Mesothelial cell of epicardium (in vitro differentiated cells): ENCODE measurements around the gene ADPRHL1. TPM values are rescaled to one million over a fixed set of nuclear protein-coding genes. Genes with fewer than 3 reads are reported as not detected.
A peak's percentile ranks its signal among the peaks of the same experiment; 100 is the strongest.

ENCODE experiments used
- DNase-seq, 2 experiments: peaks; one replicate each; pipeline ENCODE4 v3.0.0; 2021; ENCODE audit warnings: low spot score in 2 of 2; ENCODE audit not compliant: unreplicated experiment in 2 of 2
- H3K27ac Mint-ChIP-seq: 2 replicates; pipeline ENCODE4 v1.8.0; 2021; ENCODE audit warnings: mixed read lengths
- H3K27me3 Mint-ChIP-seq: 2 replicates; pipeline ENCODE4 v1.8.0; 2021; ENCODE audit warnings: low read depth, mixed read lengths
- H3K36me3 Mint-ChIP-seq: 2 replicates; pipeline ENCODE4 v1.8.0; 2021; ENCODE audit warnings: mixed read lengths
- H3K4me1 Mint-ChIP-seq: 2 replicates; pipeline ENCODE4 v1.8.0; 2021; ENCODE audit warnings: mixed read lengths
- H3K4me3 Mint-ChIP-seq: 2 replicates; pipeline ENCODE4 v1.8.0; 2021; ENCODE audit warnings: mild to moderate bottlenecking, moderate library complexity, mixed read lengths
- H3K9me3 Mint-ChIP-seq: 2 replicates; pipeline ENCODE4 v1.8.0; 2021; ENCODE audit warnings: mixed read lengths
- CTCF ChIP-seq: fragments of 200-600 bp; sonication (generic); IDR thresholded peaks from one replicate; pipeline ENCODE4 v1.5.0; 2021; ENCODE audit warnings: antibody characterized with exemption; ENCODE audit not compliant: unreplicated experiment
- total RNA-seq: library from RNA; stranded (reverse); gene quantifications from 3 replicates; pipeline ENCODE4 v1.2.1, GENCODE V29; 2021

The ADPRHL1 gene
- total RNA-seq, 1 donor from 2014 or later: 4.2 TPM

GRCh38 chr13:113460064-113460555 is 6.8 kb upstream of the ADPRHL1 start:
- no peaks in the 10 kb centered on the region for H3K4me1 Mint-ChIP-seq
- DNase-seq: no peak
- no peak for TF ChIP-seq CTCF
- H3K36me3 Mint-ChIP-seq: peaks cover 28% of the 10 kb centered on the region
- H3K27ac Mint-ChIP-seq: no peak overlapping the region
- no peaks in the 10 kb centered on the region for H3K27me3 Mint-ChIP-seq
- no peaks in the 10 kb centered on the region for H3K9me3 Mint-ChIP-seq
- H3K4me3 Mint-ChIP-seq: no peak overlapping the region

- Mint-ChIP-seq H3K36me3 (peaks cover 38% of the 10 kb centered on the region), H3K4me3 (no peak overlapping the region), H3K9me3 (no peaks in the 10 kb centered on the region), H3K4me1 (no peaks in the 10 kb centered on the region), H3K27ac (no peak overlapping the region), H3K27me3 (no peaks in the 10 kb centered on the region)
- TF ChIP-seq CTCF: peak; percentile 27
- DNase-seq: no peak
Measured at GRCh38 chr13:113458253-113459065, 5.2 kb upstream of the ADPRHL1 start.

- Mint-ChIP-seq H3K27me3 (no peaks in the 10 kb centered on the region), H3K36me3 (peaks cover 38% of the 10 kb centered on the region), H3K4me1 (no peaks in the 10 kb centered on the region), H3K4me3 (no peak overlapping the region), H3K9me3 (no peaks in the 10 kb centered on the region), H3K27ac (no peak overlapping the region)
- no peak for DNase-seq
- no peak for TF ChIP-seq CTCF
Measured at GRCh38 chr13:113457510-113457909, 4.2 kb upstream of the ADPRHL1 start.

DNA sequence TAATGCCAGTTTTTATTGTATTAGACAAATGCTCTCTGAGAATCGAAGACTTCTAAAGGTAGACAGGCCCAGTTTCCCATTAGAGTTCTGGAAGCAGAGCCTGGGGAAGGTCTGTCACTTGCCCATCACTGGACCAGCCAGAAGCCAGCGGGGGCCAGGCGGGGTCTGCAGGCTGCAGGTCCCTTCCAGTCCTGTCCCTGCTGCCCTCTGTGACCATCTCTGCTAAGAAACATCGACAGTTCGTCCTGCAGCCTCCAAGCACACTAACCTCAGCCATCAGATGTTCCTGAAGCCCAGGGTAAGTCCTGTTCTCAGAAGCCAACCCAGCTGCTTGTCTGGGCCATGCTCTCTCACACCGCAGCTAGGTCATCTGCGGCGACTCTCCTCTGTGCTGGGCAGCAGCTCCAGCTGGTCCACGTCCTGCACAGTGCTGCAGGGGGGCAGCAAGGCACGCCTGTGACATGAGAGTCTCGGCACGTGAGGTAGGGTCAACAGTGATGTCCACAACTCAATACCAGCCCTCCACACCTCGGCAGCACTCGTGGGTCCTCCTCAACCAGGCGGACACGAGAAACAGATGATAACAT is 2.9 kb upstream of the ADPRHL1 start:
- no peaks in the 10 kb centered on the region for H3K4me1 Mint-ChIP-seq
- no peak for TF ChIP-seq CTCF
- no peak overlapping the region for H3K4me3 Mint-ChIP-seq
- H3K27ac Mint-ChIP-seq: no peak overlapping the region
- no peaks in the 10 kb centered on the region for H3K9me3 Mint-ChIP-seq
- H3K27me3 Mint-ChIP-seq: no peaks in the 10 kb centered on the region
- DNase-seq: no peak
- peaks cover 38% of the 10 kb centered on the region for H3K36me3 Mint-ChIP-seq

GRCh38 chr13:113455384-113455783 is 2.1 kb upstream of the ADPRHL1 start:
- TF ChIP-seq CTCF: no peak
- H3K27me3 Mint-ChIP-seq: no peaks in the 10 kb centered on the region
- H3K4me3 Mint-ChIP-seq: no peak overlapping the region
- no peak overlapping the region for H3K27ac Mint-ChIP-seq
- no peak for DNase-seq
- peaks cover 35% of the 10 kb centered on the region for H3K36me3 Mint-ChIP-seq
- no peaks in the 10 kb centered on the region for H3K9me3 Mint-ChIP-seq
- no peaks in the 10 kb centered on the region for H3K4me1 Mint-ChIP-seq
